ENCODE results near the gene PNLDC1.
"Not testable (repeated sequence)": the region's sequence is repeated elsewhere in the genome, so short reads cannot be mapped to it uniquely, and the experiment has no call there.

The PNLDC1 gene

DNA sequence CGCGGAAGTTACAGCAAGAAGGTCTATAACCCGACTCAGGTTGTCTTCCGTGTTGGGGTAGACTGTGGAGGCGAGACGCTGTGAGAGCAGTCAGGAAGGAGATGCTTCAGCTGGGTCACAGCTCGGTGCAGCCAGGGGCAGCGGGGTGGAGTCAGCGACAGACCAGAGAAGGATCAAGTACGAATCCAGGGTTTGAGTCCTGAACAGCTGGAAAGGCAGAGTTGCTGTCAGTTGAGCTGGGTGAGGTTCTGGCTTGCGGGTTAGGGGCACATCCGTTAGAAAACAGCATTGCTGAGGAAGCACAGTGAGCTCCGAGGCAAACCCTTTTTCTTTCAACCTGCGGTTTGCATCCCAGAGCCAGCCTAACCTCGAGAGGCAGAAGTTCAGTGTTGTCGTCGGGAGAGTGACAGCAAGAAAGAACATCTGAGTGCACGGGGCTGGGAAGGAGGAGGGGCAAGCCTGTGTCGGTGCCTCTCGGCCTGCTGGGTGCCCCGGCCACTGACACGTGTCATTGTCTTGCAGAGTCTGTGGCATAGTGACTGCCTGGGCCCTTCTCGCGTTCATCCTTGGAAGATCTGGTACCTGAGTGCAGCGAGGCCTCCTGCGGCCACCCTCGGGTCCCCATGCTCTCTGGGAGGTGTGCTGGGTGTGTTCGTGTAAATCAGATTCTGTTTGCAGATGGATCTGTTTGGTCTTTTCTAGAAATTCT is 20.0 kb downstream of the PNLDC1 start:
- peak; percentile 31 to 36 for DNase-seq

- DNase-seq, result no peak
These were observed 21.0 kb downstream of the PNLDC1 start for GRCh38 chr6:159821122-159821521.

DNA sequence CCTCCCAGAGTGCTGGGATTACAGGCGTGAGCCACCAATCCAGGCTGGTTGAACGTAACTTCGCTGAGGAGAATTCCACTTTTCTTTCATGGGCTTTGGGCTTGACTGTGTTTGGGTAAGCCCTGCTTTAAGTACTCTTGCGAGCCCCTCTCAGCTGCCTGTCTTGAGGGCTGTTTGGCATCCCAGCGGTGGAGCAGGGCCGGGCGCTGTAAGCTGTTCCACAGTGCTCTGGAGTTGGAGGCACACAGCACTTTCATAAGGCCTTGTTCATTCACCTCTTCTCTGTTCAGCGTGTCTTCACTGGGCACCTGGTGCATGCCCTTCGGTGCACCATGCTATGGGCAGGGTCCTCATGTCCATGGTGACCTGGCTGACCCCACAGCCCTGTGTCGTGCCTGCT is 21.6 kb downstream of the PNLDC1 start:
- DNase-seq, result no peak

GRCh38 chr6:159823953-159824352 is 23.9 kb downstream of the PNLDC1 start:
- no peak for DNase-seq

DNA sequence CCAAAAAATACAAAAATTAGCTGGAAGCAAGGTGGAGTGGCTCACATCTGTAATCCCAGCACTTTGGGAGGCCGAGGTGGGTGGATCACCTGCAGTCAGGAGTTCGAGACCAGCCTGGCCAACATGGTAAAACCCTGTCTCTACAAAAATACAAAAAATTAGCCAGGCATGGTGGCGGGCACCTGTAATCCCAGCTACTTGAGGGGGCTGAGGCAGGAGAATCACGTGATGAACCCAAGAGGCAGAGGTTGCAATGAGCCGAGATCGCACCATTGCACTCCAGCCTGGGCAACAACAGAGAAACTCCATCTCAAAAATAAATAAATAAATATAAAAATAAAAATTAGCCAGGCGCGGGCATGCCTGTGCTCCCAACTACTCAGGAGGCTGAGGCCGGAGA is 24.6 kb downstream of the PNLDC1 start:
- DNase-seq, result not testable (repeated sequence)

- no peak for DNase-seq
These were observed 25.9 kb downstream of the PNLDC1 start for GRCh38 chr6:159826004-159826403.

DNA sequence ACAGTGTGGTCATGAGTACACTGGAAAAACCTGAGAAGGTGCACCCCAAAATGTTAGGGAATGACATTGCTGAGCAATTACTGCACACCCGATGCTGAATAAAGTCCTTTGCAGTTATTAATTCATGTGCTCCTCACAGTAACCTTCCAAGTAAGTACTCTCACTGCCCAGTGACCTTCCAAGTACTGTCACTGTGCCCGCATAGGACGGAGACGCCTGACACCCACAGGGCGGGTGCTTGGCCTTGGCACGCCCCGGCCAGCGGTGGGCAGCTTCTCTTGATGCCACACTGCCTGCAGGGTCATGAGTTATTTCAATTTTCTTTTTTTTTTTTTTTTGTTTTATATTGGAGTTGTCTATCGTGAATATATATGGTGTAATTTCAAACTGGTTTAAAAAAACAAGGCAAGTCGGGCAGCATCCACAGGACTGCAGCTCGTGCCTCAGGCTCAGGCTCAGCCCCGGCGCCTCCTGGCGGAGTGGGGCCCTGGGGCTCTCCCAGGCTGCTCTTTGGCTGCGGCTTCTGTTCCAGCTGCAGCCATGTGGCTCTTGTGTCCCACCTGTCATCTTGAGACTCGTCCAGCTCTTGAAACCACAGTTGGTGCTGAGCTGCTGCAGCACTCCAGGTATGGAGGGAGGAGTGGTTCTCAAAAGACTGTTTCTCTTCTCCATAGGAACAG is 27.0 kb downstream of the PNLDC1 start:
- no peak for DNase-seq

GRCh38 chr6:159828074-159828473 is 28.0 kb downstream of the PNLDC1 start:
- no peak for DNase-seq

GRCh38 chr6:159829526-159829925 is 29.4 kb downstream of the PNLDC1 start:
- DNase-seq, result no peak

DNA sequence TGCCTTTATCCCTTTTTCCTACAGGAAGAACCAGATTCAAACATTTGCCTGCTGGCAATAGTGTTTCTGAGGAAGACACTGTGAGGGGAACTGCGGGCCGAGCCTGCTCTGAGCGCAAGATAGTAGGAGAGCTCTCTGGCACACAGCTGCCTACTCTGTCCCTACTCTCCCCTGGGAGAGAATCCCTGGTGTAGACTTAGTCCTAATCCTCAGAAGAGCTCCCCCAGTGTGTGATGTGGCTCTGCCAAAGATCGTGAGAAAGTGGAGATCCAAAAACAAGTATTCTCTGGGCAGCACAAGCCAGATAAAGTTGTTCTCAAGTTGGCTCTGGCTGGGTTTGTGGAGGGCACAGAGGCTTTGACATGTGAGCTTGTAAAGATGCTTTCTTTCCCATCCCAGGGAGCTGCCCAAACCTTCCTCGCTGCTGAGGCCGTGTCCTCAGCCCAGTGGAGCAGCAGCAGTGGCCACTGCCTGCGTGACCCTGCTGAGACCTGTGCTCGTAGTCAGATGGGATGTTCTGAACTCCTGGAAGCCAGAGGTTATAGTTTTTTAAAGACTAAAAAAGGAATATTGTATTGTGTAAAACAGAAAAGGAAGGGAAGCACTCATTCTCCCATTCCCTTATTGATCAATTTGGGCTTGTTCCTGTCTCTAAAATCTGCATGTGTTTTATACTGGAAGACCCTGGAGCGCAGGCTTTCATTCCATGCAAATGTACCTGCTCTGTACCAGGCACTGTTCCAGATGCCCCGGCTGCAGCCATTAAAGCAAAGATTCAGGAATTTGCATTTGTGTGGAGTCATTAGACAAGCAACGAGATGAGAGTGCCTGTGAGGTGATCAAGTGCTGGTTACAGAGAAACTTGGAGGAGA is 30.7 kb downstream of the PNLDC1 start:
- no peak for DNase-seq

DNA sequence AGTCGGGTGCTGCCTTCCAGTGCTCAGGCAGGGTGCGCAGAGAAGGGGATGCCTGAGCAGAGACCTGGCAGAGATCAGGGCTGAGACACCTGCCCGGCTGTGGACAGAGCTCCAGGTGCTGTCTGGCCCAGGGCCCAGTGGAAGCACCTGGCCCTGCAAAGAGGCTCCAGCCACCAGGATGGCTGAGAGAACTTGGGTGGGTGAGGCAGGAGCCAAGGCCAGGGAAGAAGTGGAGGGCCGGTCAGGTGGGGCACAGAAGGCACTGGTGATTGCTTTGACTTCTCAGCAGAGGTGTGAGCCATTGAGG is 31.2 kb downstream of the PNLDC1 start:
- no peak for DNase-seq

GRCh38 chr6:159832946-159833345 is 32.9 kb downstream of the PNLDC1 start:
- no peak for DNase-seq

GRCh38 chr6:159833556-159833955 is 33.5 kb downstream of the PNLDC1 start:
- DNase-seq, result no peak

- DNase-seq, result no peak
These were observed 34.0 kb downstream of the PNLDC1 start for GRCh38 chr6:159833997-159834603.

DNA sequence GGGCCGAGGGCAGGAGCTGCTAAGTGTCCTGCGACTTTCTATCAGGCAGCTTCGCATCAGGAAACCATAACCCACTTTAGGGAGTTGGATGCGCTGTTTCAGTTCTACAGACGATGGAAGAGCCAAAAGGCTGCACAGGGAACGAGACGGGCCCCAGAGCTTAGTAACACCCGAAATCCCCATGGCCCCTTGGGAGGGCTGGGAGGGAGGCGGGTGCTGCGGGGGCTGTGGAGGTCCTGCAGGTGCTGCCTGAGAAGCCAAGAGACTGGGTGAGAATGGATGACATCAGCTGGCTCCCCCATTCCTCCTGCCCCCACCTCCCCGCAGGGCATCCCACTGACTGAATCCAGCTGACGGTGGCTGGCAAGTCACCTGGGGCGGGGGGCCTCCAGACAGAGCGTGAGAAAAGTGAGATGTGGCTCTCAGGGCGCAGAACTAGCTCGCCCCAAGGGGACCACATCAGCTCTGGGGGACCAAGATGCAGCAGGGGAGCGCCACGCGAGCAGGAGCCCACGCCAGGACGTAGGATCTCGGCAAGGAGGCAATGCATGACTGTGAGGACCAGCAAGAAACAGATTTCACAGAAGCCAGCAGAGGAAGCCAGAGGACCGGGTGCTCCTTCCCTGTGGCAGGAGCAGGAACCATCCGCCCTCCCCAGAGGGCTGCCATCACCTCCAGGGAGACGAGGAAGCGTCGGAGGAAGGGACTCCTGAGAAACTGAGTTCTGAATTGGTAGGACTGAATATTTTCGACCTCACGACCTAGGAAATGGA is 36.8 kb downstream of the PNLDC1 start:
- no peak for DNase-seq

- DNase-seq, result no peak
These were observed 37.4 kb downstream of the PNLDC1 start for GRCh38 chr6:159837511-159837910.

GRCh38 chr6:159838020-159838744 is 38.1 kb downstream of the PNLDC1 start:
- DNase-seq, result no peak

GRCh38 chr6:159842035-159842434 is 42.0 kb downstream of the PNLDC1 start:
- no peak for DNase-seq

DNA sequence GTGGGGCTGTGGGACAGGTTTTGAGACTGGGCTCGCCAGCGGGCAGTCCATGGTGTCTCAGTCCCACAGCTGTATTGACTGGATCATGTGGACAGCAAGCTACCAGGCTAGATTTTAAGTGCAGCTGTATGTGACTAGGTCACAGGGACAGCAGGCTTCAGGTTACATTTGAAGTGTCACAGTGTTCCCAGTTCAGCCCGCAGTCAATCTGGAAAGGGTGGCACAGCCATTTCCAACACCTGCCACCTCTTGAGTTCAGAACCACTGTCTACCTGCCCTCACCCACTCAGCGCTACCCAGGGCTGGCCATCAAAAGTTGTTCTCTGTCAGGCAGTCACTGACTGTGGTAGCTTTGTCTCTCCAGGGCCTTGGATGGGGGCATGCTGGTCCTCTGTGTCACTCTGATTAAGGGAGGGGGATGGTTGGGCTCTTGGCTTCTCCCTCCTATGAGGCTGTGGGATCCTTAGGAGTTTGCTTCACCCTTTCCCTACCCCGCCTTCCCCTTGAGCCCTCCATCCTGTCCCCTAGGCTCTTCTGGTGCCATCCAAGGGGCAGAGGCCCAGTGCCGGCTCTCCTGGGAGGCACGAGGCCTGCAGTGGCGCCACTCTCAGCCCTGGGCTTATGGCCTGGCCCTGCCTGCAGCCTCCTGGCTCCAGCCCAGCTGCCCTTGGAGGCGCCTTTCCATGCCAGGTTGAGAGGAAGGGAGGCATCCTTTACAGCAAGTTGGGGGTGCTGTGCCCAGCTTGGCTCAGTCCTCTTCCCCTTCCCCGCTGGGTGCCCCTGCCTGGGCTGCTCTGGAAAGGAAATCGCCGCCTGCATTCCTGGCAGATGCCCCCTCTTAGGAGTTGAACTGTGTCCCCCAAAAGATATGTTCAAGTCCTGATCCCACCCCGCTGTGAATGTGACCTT is 44.9 kb downstream of the PNLDC1 start:
- no peak for DNase-seq

DNA sequence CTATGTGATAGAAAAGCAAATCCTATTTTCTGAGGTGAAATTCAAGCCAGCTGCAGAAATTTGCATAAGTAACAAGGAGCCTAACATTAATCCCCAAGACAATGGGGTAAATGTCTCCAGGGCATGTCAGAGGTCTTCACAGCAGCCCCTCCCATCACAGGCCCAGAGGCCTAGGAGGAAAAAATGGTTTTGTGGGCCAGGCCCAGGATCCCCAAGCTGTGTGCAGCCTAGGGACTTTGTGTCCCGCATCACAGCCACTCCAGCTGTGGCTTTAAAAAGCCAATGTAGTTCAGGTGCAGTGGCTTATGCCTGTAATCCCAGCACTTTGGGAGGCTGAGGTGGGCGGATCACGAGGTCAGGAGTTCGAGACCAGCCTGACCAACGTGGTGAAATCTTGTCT is 48.5 kb downstream of the PNLDC1 start:
- not testable (repeated sequence) for DNase-seq

DNA sequence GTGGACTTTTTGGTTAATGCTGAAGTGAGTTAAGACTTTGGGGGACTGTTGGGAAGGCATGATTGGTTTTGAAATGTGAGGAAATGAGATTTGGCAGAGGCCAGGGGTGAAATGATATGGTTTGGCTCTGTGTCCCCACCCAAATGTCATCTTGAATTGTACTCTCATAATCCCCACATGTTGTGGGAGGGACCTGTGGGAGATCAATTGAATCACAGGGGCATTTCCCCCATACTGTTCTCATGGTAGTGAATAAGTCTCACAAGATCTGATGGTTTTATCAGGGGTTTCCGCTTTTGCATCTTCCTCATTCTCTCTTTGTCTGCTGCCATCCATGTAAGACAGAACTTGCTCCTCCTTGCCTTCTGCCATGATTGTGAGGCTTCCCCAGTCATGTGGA is 49.8 kb downstream of the PNLDC1 start:
- not testable (repeated sequence) for DNase-seq

Data from stimulated activated CD4-positive, alpha-beta T cell treated with anti-CD3 and anti-CD28 coated beads, Interleukin-2, amount 100 ng/mL, for 24 hours (primary cell).